Stimulated activated effector memory CD8-positive, alpha-beta T cell treated with anti-CD3 and anti-CD28 coated beads, Interleukin-12 subunit alpha, Interleukin-12 subunit beta, amount 100 ng/mL, for 72 hours (primary cell): Measurements from ENCODE around the gene SLC25A21.
"Not testable (repeated sequence)": the region's sequence is repeated elsewhere in the genome, so short reads cannot be mapped to it uniquely, and the experiment has no call there.

ENCODE experiments used
- ATAC-seq: fragments of 150-1000 bp; cut with Tn5 transposase; 2 replicates; pipeline ENCODE4 v1.10.0; 2021
- DNase-seq, 2 donors: peaks; one replicate each; pipeline ENCODE4 v3.0.0; 2021 to 2022; ENCODE audit warnings: low spot score in 2 of 2
- H3K27ac Mint-ChIP-seq: one replicate; pipeline ENCODE4 v1.8.0; 2022; ENCODE audit warnings: mild to moderate bottlenecking, mixed read lengths
- H3K36me3 Mint-ChIP-seq: one replicate; pipeline ENCODE4 v1.8.0; 2022; ENCODE audit warnings: mild to moderate bottlenecking, mixed read lengths
- H3K4me1 Mint-ChIP-seq: one replicate; pipeline ENCODE4 v1.8.0; 2022; ENCODE audit warnings: mixed read lengths
- H3K4me3 Mint-ChIP-seq: one replicate; pipeline ENCODE4 v1.8.0; 2022; ENCODE audit warnings: mild to moderate bottlenecking, mixed read lengths
- H3K9me3 Mint-ChIP-seq: one replicate; pipeline ENCODE4 v1.8.0; 2022; ENCODE audit warnings: mixed read lengths

SLC25A21 gene

DNA sequence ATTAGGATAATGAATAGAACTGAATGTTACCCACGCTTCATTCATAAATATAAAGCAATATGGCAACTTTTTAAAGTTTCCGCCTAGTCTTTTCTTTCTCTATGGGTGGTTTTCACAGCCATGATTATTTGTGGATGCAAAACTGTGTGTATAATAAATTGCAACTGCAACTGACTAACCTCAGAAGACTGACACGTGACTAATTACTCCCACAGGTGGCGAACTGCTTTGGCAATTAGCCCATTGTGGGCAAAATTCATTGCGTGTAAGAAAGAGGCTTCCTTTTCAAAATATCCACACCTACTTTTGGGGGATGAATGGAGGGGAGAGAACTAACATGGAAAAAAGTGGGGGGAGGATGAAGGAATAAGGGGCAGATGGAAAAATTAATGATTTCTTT lies 79.0 kb downstream of the SLC25A21 start:
- Mint-ChIP-seq H3K9me3 (peaks cover 4% of the 10 kb centered on the region), H3K36me3 (no peaks in the 10 kb centered on the region), H3K4me1 (no peaks in the 10 kb centered on the region), H3K27ac (no peak overlapping the region), H3K4me3 (no peak overlapping the region)
- no peak for ATAC-seq
- no peak for DNase-seq

DNA sequence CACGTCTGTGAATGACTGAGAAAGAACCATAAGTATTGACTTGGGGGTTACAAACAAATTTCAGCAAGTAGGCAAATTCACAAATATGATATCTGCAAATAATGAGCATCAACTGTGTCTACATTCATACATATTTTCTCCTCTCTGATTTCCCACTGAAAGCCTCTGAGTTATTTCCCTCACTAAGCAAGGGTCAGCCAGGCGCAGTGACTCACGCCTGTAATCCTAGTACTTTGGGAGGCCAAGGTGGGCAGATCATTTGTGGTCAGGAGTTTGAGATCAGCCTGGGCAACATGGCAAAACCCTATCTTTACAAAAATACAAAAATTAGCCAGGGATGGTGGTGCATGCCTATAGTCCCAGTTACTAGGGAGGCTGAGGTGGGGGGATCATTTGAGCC lies 80.8 kb downstream of the SLC25A21 start:
- no peak for ATAC-seq
- Mint-ChIP-seq H3K9me3 (peaks cover 5% of the 10 kb centered on the region), H3K4me1 (no peaks in the 10 kb centered on the region), H3K36me3 (no peaks in the 10 kb centered on the region), H3K27ac (no peak overlapping the region), H3K4me3 (no peak overlapping the region)
- DNase-seq, result no peak

DNA sequence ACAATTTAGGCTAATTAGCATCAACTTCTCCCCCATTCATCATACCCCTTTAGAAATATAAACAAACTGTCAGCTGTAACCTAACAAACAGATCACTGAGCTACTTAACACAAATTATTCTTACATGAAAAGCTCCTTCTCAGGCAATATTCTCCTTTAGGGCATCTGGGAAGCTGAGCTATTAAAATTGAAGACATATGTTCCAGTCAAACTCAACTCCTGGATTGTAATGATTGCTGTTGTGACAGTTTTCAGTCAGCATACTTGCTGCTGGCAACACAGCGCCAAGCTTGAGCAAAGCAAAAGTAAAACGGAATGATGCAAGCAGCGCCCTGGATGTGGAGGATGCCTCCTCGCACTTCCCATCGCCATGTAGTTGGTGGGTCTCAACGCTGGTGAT lies 82.4 kb downstream of the SLC25A21 start:
- no peak for ATAC-seq
- peaks cover 5% of the 10 kb centered on the region for H3K9me3 Mint-ChIP-seq
- no peaks in the 10 kb centered on the region for H3K4me1 Mint-ChIP-seq
- no peaks in the 10 kb centered on the region for H3K36me3 Mint-ChIP-seq
- no peak overlapping the region for H3K4me3 Mint-ChIP-seq
- no peak overlapping the region for H3K27ac Mint-ChIP-seq
- DNase-seq, result no peak

DNA sequence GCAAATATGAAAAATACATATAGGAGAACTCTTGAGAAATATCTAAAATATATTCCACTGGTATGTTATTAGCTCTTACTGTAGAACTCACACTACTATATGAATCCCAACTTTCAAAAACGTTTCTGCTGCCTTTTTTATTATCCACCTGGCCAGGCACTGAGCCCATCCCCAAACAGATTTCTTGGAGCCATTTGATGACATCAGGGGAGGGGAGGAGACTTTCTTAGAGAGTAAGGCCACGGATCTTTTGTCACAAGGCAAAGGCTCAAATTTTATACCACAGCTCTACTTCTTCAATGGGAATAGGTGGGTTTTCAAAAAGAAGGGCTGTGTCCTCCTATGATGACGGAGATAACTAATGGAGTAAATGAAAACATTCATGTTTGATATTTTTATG lies 83.0 kb downstream of the SLC25A21 start:
- Mint-ChIP-seq H3K4me3 (no peak overlapping the region), H3K36me3 (no peaks in the 10 kb centered on the region), H3K9me3 (peaks cover 5% of the 10 kb centered on the region), H3K27ac (no peak overlapping the region), H3K4me1 (no peaks in the 10 kb centered on the region)
- ATAC-seq (no peak), DNase-seq (no peak)

DNA sequence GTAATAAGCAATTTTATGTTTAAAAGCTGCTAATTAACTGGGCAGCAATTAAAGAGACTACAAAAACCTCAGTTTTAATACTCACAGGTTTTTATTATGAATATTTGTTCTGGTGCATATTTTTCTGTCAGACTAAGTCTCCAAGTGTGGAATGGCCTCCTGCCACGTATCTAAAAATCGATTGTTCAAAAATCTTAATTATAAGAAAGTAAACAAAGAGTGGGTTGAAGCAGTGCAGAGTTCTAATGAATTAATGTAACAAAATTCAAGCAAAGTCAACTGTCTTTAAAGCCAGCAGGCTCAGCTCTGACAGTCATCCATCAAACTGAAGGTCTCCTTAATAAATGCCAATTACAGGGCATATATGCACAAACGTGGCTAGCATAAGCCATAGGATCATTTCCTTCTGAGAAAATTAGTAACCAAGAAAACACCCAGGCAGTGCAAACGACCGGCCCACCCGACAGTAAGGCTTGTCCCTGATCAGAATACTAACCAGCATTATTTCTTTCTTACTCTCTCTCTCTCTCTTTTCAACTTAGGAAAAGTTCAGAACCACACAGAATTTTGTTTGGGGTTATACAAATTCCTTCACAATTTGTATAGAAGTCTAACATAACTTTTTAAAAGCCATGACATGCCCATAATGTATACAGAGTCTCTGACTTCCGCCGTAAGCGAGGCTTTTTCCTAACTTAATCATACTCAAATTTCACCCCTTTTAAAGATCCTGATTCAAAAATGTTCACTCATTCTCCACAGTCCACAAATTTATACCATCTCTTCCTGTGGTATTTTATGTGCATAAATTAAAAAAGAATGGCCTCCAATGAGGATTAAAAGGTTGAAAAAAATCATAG lies 83.8 kb downstream of the SLC25A21 start:
- DNase-seq, result no peak
- H3K27ac Mint-ChIP-seq, result no peak overlapping the region
- no peak for ATAC-seq

DNA sequence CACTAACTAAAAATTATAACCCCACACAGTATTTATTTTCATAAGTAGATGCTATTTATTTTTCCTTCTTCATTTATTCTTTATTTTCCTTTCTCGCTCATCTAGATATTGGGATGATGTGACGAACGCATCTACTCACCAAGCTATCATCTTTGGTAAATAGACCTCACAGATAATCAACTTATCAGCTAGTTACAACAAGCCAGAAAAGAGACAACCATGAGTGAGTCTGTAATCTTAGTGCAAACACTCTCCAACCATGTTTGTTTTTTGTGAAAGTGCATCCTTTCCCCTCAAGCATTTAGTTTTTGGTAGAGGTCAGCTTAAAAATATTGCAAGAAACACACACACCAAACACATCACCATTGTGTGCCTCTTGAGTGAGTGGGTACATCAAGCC lies 84.9 kb downstream of the SLC25A21 start:
- ATAC-seq (no peak), DNase-seq (no peak)
- Mint-ChIP-seq H3K9me3 (peaks cover 9% of the 10 kb centered on the region), H3K36me3 (no peaks in the 10 kb centered on the region), H3K27ac (no peak overlapping the region), H3K4me3 (no peak overlapping the region), H3K4me1 (no peaks in the 10 kb centered on the region)

More for the DNA sequence above, 83.8 kb downstream of the SLC25A21 start:
- Mint-ChIP-seq H3K4me3 (no peak overlapping the region), H3K9me3 (peaks cover 5% of the 10 kb centered on the region), H3K36me3 (no peaks in the 10 kb centered on the region), H3K4me1 (no peaks in the 10 kb centered on the region)

DNA sequence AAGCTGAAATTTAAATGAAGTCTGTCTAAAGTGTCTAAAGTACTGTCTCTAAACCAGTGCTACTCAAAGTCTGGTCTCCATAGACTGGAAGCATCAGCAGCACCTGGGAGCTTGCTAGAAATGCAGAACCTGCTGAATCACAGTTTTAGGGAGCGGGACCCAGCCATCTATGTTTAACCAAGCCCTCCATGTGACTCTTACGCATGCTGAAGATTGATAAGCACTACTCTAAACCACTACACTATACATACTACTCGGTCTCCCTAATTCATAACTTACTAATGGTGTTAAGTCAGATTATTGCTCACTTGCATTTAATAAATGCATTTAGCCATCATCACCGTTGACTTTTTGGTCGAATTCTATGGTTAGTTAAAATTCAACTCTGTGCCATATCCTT lies 88.8 kb downstream of the SLC25A21 start:
- no peak for DNase-seq
- no peak overlapping the region for H3K27ac Mint-ChIP-seq
- no peaks in the 10 kb centered on the region for H3K4me1 Mint-ChIP-seq
- peaks cover 11% of the 10 kb centered on the region for H3K9me3 Mint-ChIP-seq
- no peaks in the 10 kb centered on the region for H3K36me3 Mint-ChIP-seq
- no peak overlapping the region for H3K4me3 Mint-ChIP-seq
- no peak for ATAC-seq

DNA sequence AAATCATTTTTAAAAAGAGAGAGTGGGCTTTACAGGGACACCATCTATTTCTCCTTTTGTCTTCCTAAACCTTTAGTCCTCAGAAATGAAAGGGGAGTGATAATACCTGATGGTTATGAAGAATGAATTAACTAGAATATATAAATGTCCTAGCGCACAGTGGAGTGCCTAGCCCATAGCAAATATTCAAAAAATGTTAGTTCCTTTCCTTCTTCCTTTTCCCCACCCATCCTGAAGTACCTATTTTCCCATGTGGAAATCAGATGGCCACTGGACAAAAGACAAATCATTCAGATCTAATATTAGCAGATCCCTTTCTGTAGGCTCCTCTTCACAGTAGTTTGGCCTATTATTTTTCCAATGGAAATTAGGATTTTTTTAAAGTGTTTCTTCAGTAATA lies 90.0 kb downstream of the SLC25A21 start:
- ATAC-seq (no peak), DNase-seq (no peak)
- no peaks in the 10 kb centered on the region for H3K36me3 Mint-ChIP-seq
- no peak overlapping the region for H3K4me3 Mint-ChIP-seq
- peaks cover 10% of the 10 kb centered on the region for H3K9me3 Mint-ChIP-seq
- no peaks in the 10 kb centered on the region for H3K4me1 Mint-ChIP-seq
- no peak overlapping the region for H3K27ac Mint-ChIP-seq

DNA sequence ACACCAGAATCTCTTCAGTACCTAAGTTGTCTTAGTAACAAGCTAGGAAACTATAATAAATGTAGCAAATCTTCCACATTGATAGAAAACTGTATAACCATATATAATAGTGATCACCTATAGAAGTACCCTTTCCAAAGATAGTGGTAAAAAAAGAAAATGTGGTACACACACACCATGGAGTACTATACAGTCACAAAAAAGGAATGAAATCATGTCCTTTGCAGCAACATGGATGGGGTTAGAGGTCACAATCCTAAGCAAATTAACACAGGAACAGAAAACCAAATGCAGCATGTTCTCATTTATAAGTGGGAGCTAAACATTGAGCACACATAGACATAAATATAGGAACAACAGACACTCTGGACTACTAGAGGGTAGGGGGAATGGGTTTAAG lies 90.5 kb downstream of the SLC25A21 start:
- peaks cover 9% of the 10 kb centered on the region for H3K9me3 Mint-ChIP-seq
- ATAC-seq (no peak), DNase-seq (no peak)
- no peak overlapping the region for H3K27ac Mint-ChIP-seq
- H3K36me3 Mint-ChIP-seq, result no peaks in the 10 kb centered on the region
- H3K4me3 Mint-ChIP-seq, result no peak overlapping the region
- no peaks in the 10 kb centered on the region for H3K4me1 Mint-ChIP-seq

DNA sequence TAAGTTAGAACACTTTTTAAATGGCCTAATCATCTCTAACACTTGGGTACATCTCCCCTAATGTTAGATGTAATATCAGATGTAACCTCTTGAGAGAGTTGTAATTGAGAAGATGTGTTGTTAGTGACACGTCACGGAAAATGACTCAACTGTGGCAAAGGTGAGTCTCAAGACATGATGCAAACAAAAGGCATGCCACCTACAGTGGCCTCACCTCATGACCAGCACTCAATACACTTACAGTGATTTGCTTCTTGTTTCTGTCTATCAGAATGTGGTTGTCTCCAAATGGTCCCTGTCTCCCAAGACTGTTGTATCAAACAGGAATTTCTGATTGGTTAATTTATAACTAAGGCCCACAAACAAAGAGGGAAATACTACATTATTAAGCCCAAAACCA lies 91.2 kb downstream of the SLC25A21 start:
- Mint-ChIP-seq H3K4me1 (no peaks in the 10 kb centered on the region), H3K9me3 (peaks cover 9% of the 10 kb centered on the region), H3K36me3 (no peaks in the 10 kb centered on the region), H3K27ac (no peak overlapping the region), H3K4me3 (no peak overlapping the region)
- ATAC-seq, result no peak
- DNase-seq, result no peak

DNA sequence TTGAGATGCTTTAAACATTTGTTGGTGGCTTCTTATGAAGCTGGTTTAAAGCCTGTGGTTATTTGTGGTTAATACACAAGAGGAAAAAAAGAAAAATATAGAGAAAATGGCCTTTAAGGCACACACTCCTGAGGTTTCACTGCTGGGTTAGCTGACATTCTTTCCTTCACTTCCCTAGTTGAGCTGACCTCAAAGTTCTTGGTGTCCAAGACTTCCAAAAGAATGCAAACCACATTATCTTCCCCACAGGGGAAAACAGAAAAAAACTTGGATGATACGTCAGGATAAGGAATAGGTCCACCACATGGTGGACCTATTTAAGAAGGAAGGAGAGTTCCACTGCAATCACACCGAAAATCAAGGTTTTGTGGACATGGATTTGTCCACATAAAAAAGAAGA lies 94.3 kb downstream of the SLC25A21 start:
- DNase-seq (no peak), ATAC-seq (no peak)
- no peaks in the 10 kb centered on the region for H3K36me3 Mint-ChIP-seq
- H3K4me1 Mint-ChIP-seq, result no peaks in the 10 kb centered on the region
- no peak overlapping the region for H3K4me3 Mint-ChIP-seq
- H3K9me3 Mint-ChIP-seq, result peaks cover 16% of the 10 kb centered on the region
- H3K27ac Mint-ChIP-seq, result no peak overlapping the region

DNA sequence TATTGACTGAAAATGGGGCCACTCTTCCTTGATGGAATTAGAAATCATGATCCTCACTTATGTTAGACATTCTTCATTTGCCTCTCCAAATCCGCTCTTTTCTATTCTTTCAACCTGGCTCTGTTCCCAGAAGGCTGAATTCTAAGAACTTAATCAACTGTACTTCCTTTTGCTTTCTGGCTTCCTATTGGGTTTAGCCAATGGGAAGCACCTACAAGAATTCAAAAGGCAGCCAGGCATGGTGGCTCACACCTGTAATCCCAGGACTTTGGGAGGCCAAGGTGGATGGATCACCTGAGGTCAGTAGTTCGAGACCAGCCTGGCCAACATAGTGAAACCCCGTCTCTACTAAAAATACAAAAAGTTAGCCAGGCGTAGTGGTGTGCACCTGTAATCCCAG lies 98.1 kb downstream of the SLC25A21 start:
- not testable (repeated sequence) for H3K4me1 Mint-ChIP-seq, H3K36me3 Mint-ChIP-seq, ATAC-seq, H3K27ac Mint-ChIP-seq, H3K4me3 Mint-ChIP-seq, DNase-seq
- H3K9me3 Mint-ChIP-seq, result peaks cover 19% of the 10 kb centered on the region

DNA sequence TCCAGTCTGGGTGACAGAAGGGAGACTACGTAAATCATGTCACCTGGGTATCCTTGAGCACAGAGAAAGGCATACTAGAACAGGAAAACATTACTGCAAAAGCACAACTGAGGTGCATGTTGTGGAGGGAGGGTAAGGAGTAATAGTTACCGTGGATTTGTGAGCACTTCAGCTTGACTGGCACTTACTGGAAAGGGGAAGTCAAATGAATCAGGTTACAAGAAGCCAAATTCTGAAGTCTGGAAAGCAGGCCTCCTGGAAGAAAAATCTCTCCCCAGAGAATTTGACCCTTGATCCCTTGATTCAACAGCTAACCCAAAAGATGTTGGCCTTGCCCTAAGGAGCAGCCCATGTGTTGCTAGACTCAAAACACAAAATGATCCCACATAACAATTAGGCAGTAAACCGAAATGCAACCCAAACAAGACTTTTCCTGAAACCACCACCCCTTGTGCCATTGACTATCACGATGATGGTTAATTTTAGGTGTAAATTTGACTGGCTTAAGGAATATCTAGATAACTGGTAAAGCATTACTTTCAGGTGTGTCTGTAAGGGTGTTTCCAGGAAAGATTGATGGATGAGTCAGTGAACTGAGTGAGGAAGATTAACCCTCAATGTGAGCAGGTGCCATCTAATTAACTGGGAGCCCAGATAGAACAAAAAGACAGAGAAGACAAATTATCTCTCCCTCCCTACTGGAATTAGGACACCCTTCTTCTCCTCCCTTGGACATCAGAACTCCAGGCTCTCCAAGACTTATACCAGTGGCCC lies 108.8 kb downstream of the SLC25A21 start:
- Mint-ChIP-seq H3K9me3 (peaks cover 13% of the 10 kb centered on the region), H3K36me3 (no peaks in the 10 kb centered on the region), H3K4me1 (no peaks in the 10 kb centered on the region), H3K27ac (no peak overlapping the region), H3K4me3 (no peak overlapping the region)
- no peak for DNase-seq
- no peak for ATAC-seq

DNA sequence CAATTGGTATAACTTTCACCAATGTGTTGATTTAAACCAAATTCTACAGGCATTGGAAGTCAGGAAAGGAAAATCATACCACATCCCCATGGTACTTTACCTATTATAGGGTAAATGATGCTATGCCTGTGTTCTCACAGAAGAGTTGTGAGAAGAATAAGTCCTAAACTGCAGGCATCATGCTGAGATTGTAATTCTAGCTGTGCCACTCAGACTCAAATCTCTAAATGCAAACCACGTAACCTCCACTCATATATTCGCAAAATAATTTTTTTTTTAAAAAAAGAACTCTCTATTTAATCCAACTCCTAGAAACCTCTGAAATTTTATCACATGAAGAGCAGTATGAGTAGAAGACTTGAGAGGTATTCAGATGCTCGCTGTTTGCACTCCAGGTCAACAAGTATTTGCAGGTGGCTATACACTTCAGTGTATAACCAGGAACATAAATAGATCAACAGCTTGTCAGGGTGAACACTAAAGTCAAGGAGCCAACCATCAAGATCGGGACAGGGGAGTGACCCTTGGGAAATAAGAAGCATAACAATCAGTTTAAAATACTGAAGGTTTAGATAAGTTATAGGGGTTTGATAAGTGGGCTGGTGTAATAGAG lies 110.1 kb downstream of the SLC25A21 start:
- Mint-ChIP-seq H3K4me3 (no peak overlapping the region), H3K9me3 (peaks cover 13% of the 10 kb centered on the region), H3K36me3 (no peaks in the 10 kb centered on the region), H3K4me1 (no peaks in the 10 kb centered on the region), H3K27ac (no peak overlapping the region)
- no peak for ATAC-seq
- no peak for DNase-seq

DNA sequence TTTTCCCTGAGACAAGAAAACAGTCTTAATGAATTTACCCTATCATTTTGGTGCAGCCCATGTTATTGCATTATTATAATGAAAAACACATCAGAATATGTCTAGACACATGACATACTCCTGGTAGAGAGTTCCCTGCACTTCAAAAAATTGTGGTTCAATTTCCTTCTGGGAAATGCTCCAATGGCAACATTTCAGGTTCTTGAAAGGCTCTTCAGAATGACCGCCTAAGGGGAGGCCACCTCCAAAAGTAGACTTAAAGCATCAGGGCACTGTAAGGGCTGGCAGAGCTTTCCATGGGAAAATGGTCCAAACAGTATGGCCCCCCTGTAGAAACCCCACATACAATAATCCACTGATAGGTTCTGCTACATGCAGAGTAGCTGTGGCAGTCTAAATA lies 110.7 kb downstream of the SLC25A21 start:
- Mint-ChIP-seq H3K36me3 (no peaks in the 10 kb centered on the region), H3K4me1 (no peaks in the 10 kb centered on the region), H3K9me3 (peaks cover 11% of the 10 kb centered on the region), H3K4me3 (no peak overlapping the region), H3K27ac (no peak overlapping the region)
- ATAC-seq, result no peak
- DNase-seq, result no peak
